Nephron (organoid): ENCODE measurements around the gene GTF3C5.

Experiments
- H3K27ac Mint-ChIP-seq, 3 experiments: 2 replicates each; pipeline ENCODE4 v1.8.0; 2020; ENCODE audit warnings: mixed read lengths in 3 of 3, mild to moderate bottlenecking in 2 of 3, moderate library complexity in 1 of 3
- H3K27me3 Mint-ChIP-seq: 2 replicates; pipeline ENCODE4 v1.8.0; 2021; ENCODE audit warnings: low read depth, mild to moderate bottlenecking, moderate library complexity, mixed read lengths
- H3K36me3 Mint-ChIP-seq: 2 replicates; pipeline ENCODE4 v1.8.0; 2020; ENCODE audit warnings: low read depth, mixed read lengths
- H3K4me1 Mint-ChIP-seq: 2 replicates; pipeline ENCODE4 v1.8.0; 2020; ENCODE audit warnings: mixed read lengths
- H3K4me3 Mint-ChIP-seq, 3 experiments: 2 replicates each; pipeline ENCODE4 v1.8.0; 2020; ENCODE audit warnings: mild to moderate bottlenecking in 3 of 3, mixed read lengths in 3 of 3, moderate library complexity in 2 of 3
- H3K9me3 Mint-ChIP-seq: 2 replicates; pipeline ENCODE4 v1.8.0; 2020; ENCODE audit warnings: mixed read lengths
- CTCF ChIP-seq, 3 experiments: fragments of 200-600 bp; sonication (generic); IDR thresholded peaks; one replicate each; pipeline ENCODE4 v1.5.0; 2021; ENCODE audit warnings: antibody characterized with exemption in 3 of 3; ENCODE audit not compliant: unreplicated experiment in 3 of 3

GTF3C5 gene

GRCh38 chr9:132985489-132985888, 45.3 kb upstream of the GTF3C5 start:
- peaks cover 43% of the 10 kb centered on the region for H3K27me3 Mint-ChIP-seq
- TF ChIP-seq CTCF (IDR thresholded peaks at IDR 0.05; ENCODE audit: unreplicated experiment in 3 of 3) = no peak
- H3K36me3 Mint-ChIP-seq = no peaks in the 10 kb centered on the region
- H3K27ac Mint-ChIP-seq = no peak overlapping the region
- H3K4me1 Mint-ChIP-seq = peaks cover 3% of the 10 kb centered on the region
- no peak overlapping the region for H3K4me3 Mint-ChIP-seq
- H3K9me3 Mint-ChIP-seq = no peaks in the 10 kb centered on the region

- Mint-ChIP-seq H3K27me3 (peaks cover 37% of the 10 kb centered on the region), H3K4me3 (no peak overlapping the region), H3K27ac (no peak overlapping the region), H3K9me3 (no peaks in the 10 kb centered on the region), H3K4me1 (no peaks in the 10 kb centered on the region), H3K36me3 (no peaks in the 10 kb centered on the region)
- no peak for TF ChIP-seq CTCF (IDR thresholded peaks at IDR 0.05; ENCODE audit: unreplicated experiment in 3 of 3)
These were observed 44.7 kb upstream of the GTF3C5 start for GRCh38 chr9:132986114-132986513.

GRCh38 chr9:132986640-132987620, 43.9 kb upstream of the GTF3C5 start:
- no peaks in the 10 kb centered on the region for H3K9me3 Mint-ChIP-seq
- no peak overlapping the region for H3K27ac Mint-ChIP-seq
- peaks cover 30% of the 10 kb centered on the region for H3K27me3 Mint-ChIP-seq
- no peak overlapping the region for H3K4me3 Mint-ChIP-seq
- no peak for TF ChIP-seq CTCF (IDR thresholded peaks at IDR 0.05; ENCODE audit: unreplicated experiment in 3 of 3)
- peaks cover under 1% of the 10 kb centered on the region for H3K4me1 Mint-ChIP-seq
- no peaks in the 10 kb centered on the region for H3K36me3 Mint-ChIP-seq

- Mint-ChIP-seq H3K9me3 (no peaks in the 10 kb centered on the region), H3K4me3 (no peak overlapping the region), H3K27me3 (peaks cover 40% of the 10 kb centered on the region)
These were observed 42.4 kb upstream of the GTF3C5 start for GRCh38 chr9:132988244-132989013.

GRCh38 chr9:132989014-132989310, 41.8 kb upstream of the GTF3C5 start:
- H3K27ac Mint-ChIP-seq = no peak overlapping the region
- H3K4me1 Mint-ChIP-seq = peaks cover 5% of the 10 kb centered on the region
- peaks cover 44% of the 10 kb centered on the region for H3K27me3 Mint-ChIP-seq
- no peaks in the 10 kb centered on the region for H3K36me3 Mint-ChIP-seq
- no peaks in the 10 kb centered on the region for H3K9me3 Mint-ChIP-seq
- no peak for TF ChIP-seq CTCF (IDR thresholded peaks at IDR 0.05; ENCODE audit: unreplicated experiment in 3 of 3)
- no peak overlapping the region for H3K4me3 Mint-ChIP-seq

More at GRCh38 chr9:132988244-132989013, 42.4 kb upstream of the GTF3C5 start:
- peaks cover 5% of the 10 kb centered on the region for H3K4me1 Mint-ChIP-seq
- no peak for TF ChIP-seq CTCF (IDR thresholded peaks at IDR 0.05; ENCODE audit: unreplicated experiment in 3 of 3)
- H3K27ac Mint-ChIP-seq = no peak overlapping the region
- H3K36me3 Mint-ChIP-seq = no peaks in the 10 kb centered on the region
